AG10803 (cell line): ENCODE measurements around the gene SS18.

ENCODE experiments used
- DNase-seq: peaks from one replicate; pipeline ENCODE4 v3.0.0; 2010; ENCODE audit warnings: low read depth
- H3K4me3 ChIP-seq: 2 replicates; pipeline ENCODE4 v1.5.1; 2011; ENCODE audit warnings: mild to moderate bottlenecking, low read length, control low read depth
- CTCF ChIP-seq: conservative IDR thresholded peaks from 2 replicates; pipeline ENCODE4 v1.5.1; 2011; ENCODE audit warnings: mild to moderate bottlenecking, low read length, control low read depth, inconsistent platforms

Gene SS18

GRCh38 chr18:25983730-25984129, 106.7 kb downstream of the SS18 start:
- DNase-seq: no peak
- no peak overlapping the region for H3K4me3 ChIP-seq

GRCh38 chr18:25982961-25983360, 107.5 kb downstream of the SS18 start:
- no peak for DNase-seq
- no peak for TF ChIP-seq CTCF
- H3K4me3 ChIP-seq: no peak overlapping the region

More at GRCh38 chr18:25983730-25984129, 106.7 kb downstream of the SS18 start:
- TF ChIP-seq CTCF: no peak

- DNase-seq: no peak
- no peak overlapping the region for H3K4me3 ChIP-seq
- no peak for TF ChIP-seq CTCF
Observed at GRCh38 chr18:25982153-25982552, 108.3 kb downstream of the SS18 start.

GRCh38 chr18:25979369-25980040, 110.9 kb downstream of the SS18 start:
- TF ChIP-seq CTCF: no peak
- no peak overlapping the region for H3K4me3 ChIP-seq
- DNase-seq: no peak

GRCh38 chr18:25976554-25976953, 113.9 kb downstream of the SS18 start:
- no peak for DNase-seq
- no peak for TF ChIP-seq CTCF
- no peak overlapping the region for H3K4me3 ChIP-seq

GRCh38 chr18:25974630-25975077, 115.8 kb downstream of the SS18 start:
- TF ChIP-seq CTCF: no peak
- no peak overlapping the region for H3K4me3 ChIP-seq
- no peak for DNase-seq
